HG03432 (cell line): ENCODE data around the gene WDFY1.

Source experiments
- ATAC-seq: cut with Tn5 transposase; IDR thresholded peaks from one replicate; pipeline ENCODE4 v1.9.1; 2021; ENCODE audit warnings: mild to moderate bottlenecking, moderate library complexity; ENCODE audit not compliant: unreplicated experiment

The WDFY1 gene

GRCh38 chr2:223932816-223933800, 12.0 kb downstream of the WDFY1 start:
- ATAC-seq: no peak

- no peak for ATAC-seq
Observed at GRCh38 chr2:223930103-223930976, 14.8 kb downstream of the WDFY1 start.

- no peak for ATAC-seq
Observed at GRCh38 chr2:223929571-223930102, 15.5 kb downstream of the WDFY1 start.

GRCh38 chr2:223928113-223929006, 16.8 kb downstream of the WDFY1 start:
- ATAC-seq: no peak

- ATAC-seq: no peak
Observed at GRCh38 chr2:223925106-223925505, 20.0 kb downstream of the WDFY1 start.

- no peak for ATAC-seq
Observed at GRCh38 chr2:223923976-223924375, 21.2 kb downstream of the WDFY1 start.

GRCh38 chr2:223922308-223922707, 22.8 kb downstream of the WDFY1 start:
- ATAC-seq: no peak

- ATAC-seq: no peak
Observed at GRCh38 chr2:223921204-223921603, 23.9 kb downstream of the WDFY1 start.

- ATAC-seq: no peak
Observed at GRCh38 chr2:223920109-223920508, 25.0 kb downstream of the WDFY1 start.

GRCh38 chr2:223918671-223919134, 26.4 kb downstream of the WDFY1 start:
- ATAC-seq: no peak

GRCh38 chr2:223916181-223916920, 28.8 kb downstream of the WDFY1 start:
- no peak for ATAC-seq

GRCh38 chr2:223915071-223915470, 30.1 kb downstream of the WDFY1 start:
- no peak for ATAC-seq

- ATAC-seq: no peak
Observed at GRCh38 chr2:223914324-223914723, 30.8 kb downstream of the WDFY1 start.

GRCh38 chr2:223909001-223909741, 36.0 kb downstream of the WDFY1 start:
- no peak for ATAC-seq

- no peak for ATAC-seq
Observed at GRCh38 chr2:223908304-223908998, 36.7 kb downstream of the WDFY1 start.

GRCh38 chr2:223905996-223906395, 39.1 kb downstream of the WDFY1 start:
- no peak for ATAC-seq

GRCh38 chr2:223901854-223902253, 43.3 kb downstream of the WDFY1 start:
- ATAC-seq: no peak

GRCh38 chr2:223901311-223901710, 43.8 kb downstream of the WDFY1 start:
- ATAC-seq: no peak
